SK-N-SH (cell line): Measurements from ENCODE around the gene NTN5.

Experiments used
- ELF1 ChIP-seq: IDR thresholded peaks from 2 replicates; pipeline ENCODE4 v1.4.0; 2012
- EZH2phosphoT487 ChIP-seq: fragments of 200-600 bp; sonication (generic); IDR thresholded peaks from 2 replicates; pipeline ENCODE4 v1.6.1; 2017; ENCODE audit warnings: low read depth, mixed run types, mild to moderate bottlenecking, antibody characterized with exemption, moderate library complexity, borderline replicate concordance
- FOSL2 ChIP-seq: IDR thresholded peaks from 2 replicates; pipeline ENCODE4 v1.4.0; 2012; ENCODE audit warnings: low read depth, mild to moderate bottlenecking, moderate library complexity, borderline replicate concordance
- GABPA ChIP-seq: IDR thresholded peaks from 2 replicates; pipeline ENCODE4 v1.4.0; 2012; ENCODE audit warnings: low read depth, mild to moderate bottlenecking
- GATA2 ChIP-seq: sonication (generic); formaldehyde crosslinking; IDR thresholded peaks from 2 replicates; pipeline ENCODE4 v1.5.0; 2020; ENCODE audit warnings: mild to moderate bottlenecking, missing genetic modification reagents
- RAD21 ChIP-seq: IDR thresholded peaks from 2 replicates; pipeline ENCODE4 v1.6.1; 2012; ENCODE audit warnings: mild to moderate bottlenecking, low read length
- SIN3A ChIP-seq: IDR thresholded peaks from 2 replicates; pipeline ENCODE4 v1.6.1; 2012; ENCODE audit warnings: low read depth, mild to moderate bottlenecking, low read length, moderate library complexity, borderline replicate concordance
- TCF12 ChIP-seq: IDR thresholded peaks from 2 replicates; pipeline ENCODE4 v1.4.0; 2012
- TF ChIP-seq, protein P1 (sequence below): IDR thresholded peaks from 2 replicates; pipeline ENCODE4 v1.6.1; 2012; ENCODE audit warnings: mild to moderate bottlenecking, low read depth, low read length, moderate library complexity
- TF ChIP-seq, protein P2 (sequence below): IDR thresholded peaks from 2 replicates; pipeline ENCODE4; 2012
- TF ChIP-seq, protein P3 (sequence below): fragments of 200-600 bp; sonication (generic); IDR thresholded peaks from 2 replicates; pipeline ENCODE4 v1.6.1; 2017; ENCODE audit warnings: antibody characterized with exemption, mild to moderate bottlenecking, moderate library complexity
- TF ChIP-seq, protein P4 (sequence below): fragments of 150-350 bp; IDR thresholded peaks from 2 replicates; pipeline ENCODE4 v1.6.1; 2017; ENCODE audit warnings: antibody characterized with exemption, low read length, low read depth, borderline replicate concordance

DNA sequence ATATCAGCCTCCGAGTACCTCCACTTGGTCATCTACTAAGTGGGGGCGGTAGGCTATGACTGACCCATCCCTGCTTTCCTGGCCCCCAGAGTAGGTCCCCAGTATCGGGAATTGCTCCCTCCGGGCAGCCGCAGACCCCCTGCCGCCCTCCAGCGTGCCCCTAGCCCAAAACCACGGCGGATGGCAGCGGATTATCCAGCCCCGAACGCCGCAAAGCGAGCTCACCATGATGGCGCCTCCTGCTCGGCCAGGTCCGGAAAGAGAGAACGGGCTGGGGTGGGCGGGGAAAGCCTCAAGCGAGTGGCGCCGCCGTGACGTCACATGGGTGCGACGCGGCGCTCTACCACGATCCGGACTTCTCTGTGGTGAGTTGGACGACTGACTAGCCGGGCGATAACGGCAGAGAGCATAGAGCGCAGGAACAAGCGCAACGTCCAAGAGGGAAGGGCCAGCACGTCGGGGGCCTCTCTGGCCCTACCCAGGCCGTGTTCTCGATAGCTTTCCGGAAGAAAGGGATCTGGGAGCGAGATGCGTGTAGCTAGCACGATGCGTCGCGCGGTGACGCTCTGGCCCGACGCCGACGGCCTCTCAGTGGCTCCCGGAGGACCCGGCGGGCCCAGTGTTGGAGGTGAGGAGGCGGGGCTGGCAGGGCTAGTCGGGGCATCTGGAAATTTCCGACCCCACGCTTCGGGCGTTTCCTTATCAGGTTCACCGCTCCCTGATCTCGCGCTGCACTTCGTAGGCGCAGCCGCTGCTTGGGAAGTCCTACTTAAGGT lies 53.7 kb downstream of the NTN5 start, which contains the start of the genes RPL18 and SPHK2:
- TF ChIP-seq TCF12 (peak; percentile 10; the same call in 1 of the 2 replicates), GATA2 (CRISPR knock-in tag) (peak; percentile 90), ELF1 (peak; percentile 98), FOSL2 (no peak; the same call in 1 of the 2 replicates), EZH2phosphoT487 (no peak), RAD21 (0 out of 2 replicates have a peak, but pooled peaks have one; percentile 14), SIN3A (0 out of 2 replicates have a peak, but pooled peaks have one; percentile 57), GABPA (peak; percentile 95)
- TF ChIP-seq, protein P1, sequence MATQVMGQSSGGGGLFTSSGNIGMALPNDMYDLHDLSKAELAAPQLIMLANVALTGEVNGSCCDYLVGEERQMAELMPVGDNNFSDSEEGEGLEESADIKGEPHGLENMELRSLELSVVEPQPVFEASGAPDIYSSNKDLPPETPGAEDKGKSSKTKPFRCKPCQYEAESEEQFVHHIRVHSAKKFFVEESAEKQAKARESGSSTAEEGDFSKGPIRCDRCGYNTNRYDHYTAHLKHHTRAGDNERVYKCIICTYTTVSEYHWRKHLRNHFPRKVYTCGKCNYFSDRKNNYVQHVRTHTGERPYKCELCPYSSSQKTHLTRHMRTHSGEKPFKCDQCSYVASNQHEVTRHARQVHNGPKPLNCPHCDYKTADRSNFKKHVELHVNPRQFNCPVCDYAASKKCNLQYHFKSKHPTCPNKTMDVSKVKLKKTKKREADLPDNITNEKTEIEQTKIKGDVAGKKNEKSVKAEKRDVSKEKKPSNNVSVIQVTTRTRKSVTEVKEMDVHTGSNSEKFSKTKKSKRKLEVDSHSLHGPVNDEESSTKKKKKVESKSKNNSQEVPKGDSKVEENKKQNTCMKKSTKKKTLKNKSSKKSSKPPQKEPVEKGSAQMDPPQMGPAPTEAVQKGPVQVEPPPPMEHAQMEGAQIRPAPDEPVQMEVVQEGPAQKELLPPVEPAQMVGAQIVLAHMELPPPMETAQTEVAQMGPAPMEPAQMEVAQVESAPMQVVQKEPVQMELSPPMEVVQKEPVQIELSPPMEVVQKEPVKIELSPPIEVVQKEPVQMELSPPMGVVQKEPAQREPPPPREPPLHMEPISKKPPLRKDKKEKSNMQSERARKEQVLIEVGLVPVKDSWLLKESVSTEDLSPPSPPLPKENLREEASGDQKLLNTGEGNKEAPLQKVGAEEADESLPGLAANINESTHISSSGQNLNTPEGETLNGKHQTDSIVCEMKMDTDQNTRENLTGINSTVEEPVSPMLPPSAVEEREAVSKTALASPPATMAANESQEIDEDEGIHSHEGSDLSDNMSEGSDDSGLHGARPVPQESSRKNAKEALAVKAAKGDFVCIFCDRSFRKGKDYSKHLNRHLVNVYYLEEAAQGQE = peak; percentile 71; the same call in 1 of the 2 replicates
- TF ChIP-seq, protein P2, sequence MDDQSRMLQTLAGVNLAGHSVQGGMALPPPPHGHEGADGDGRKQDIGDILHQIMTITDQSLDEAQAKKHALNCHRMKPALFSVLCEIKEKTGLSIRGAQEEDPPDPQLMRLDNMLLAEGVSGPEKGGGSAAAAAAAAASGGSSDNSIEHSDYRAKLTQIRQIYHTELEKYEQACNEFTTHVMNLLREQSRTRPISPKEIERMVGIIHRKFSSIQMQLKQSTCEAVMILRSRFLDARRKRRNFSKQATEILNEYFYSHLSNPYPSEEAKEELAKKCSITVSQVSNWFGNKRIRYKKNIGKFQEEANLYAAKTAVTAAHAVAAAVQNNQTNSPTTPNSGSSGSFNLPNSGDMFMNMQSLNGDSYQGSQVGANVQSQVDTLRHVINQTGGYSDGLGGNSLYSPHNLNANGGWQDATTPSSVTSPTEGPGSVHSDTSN = peak; percentile 51; the same call in 1 of the 2 replicates
- TF ChIP-seq, protein P3, sequence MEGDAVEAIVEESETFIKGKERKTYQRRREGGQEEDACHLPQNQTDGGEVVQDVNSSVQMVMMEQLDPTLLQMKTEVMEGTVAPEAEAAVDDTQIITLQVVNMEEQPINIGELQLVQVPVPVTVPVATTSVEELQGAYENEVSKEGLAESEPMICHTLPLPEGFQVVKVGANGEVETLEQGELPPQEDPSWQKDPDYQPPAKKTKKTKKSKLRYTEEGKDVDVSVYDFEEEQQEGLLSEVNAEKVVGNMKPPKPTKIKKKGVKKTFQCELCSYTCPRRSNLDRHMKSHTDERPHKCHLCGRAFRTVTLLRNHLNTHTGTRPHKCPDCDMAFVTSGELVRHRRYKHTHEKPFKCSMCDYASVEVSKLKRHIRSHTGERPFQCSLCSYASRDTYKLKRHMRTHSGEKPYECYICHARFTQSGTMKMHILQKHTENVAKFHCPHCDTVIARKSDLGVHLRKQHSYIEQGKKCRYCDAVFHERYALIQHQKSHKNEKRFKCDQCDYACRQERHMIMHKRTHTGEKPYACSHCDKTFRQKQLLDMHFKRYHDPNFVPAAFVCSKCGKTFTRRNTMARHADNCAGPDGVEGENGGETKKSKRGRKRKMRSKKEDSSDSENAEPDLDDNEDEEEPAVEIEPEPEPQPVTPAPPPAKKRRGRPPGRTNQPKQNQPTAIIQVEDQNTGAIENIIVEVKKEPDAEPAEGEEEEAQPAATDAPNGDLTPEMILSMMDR = no peak
- TF ChIP-seq, protein P4, sequence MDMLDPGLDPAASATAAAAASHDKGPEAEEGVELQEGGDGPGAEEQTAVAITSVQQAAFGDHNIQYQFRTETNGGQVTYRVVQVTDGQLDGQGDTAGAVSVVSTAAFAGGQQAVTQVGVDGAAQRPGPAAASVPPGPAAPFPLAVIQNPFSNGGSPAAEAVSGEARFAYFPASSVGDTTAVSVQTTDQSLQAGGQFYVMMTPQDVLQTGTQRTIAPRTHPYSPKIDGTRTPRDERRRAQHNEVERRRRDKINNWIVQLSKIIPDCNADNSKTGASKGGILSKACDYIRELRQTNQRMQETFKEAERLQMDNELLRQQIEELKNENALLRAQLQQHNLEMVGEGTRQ = 0 out of 2 replicates have a peak, but pooled peaks have one; percentile 31
